ENCODE results near the gene EPB41L3.
"Not testable (repeated sequence)": the region's sequence is repeated elsewhere in the genome, so short reads cannot be mapped to it uniquely, and the experiment has no call there.

The EPB41L3 gene

DNA sequence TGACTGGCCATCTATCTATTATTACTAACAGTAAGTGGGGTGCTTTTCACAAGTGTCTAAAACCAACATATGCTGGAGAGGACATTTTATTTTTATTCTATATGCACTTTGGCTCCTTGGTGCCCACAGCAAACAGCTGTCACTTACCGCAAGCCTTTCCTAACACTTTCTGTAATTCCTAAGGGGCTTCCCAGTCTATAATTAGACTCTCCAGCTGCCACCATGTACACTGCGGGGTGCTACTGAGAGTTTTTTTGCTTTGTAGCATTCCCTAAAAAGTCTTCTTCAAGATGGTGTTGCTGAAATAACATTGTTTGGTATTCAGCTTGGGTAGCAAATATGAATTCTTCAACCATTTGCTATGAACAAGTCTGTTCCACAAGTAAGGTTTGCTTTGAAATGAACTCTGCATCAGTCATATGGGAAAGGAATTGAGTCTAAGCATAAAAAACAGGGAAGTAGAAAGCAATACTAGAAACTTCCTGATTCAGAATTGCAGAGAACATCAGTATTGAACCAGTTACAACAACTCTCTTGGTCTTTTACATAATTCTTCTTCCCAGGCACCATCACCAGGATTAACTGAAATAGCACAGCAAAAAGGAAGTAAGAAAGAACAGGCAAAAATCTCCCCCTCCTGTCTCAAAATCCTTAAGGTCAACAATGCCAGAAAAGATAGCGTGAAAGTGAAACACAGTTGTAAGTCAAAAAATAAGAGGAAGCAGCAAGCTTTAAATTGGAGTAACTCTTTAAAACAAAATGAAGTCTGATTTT is 28.6 kb downstream of the EPB41L3 start:
- Histone ChIP-seq H4K91ac (ENCODE audit: low read depth, low read length, poor library complexity) (no peak overlapping the region), H4K8ac (ENCODE audit: low read depth, low read length) (no peak overlapping the region), H2BK5ac (ENCODE audit: low read length) (no peak overlapping the region), H3K36me3 (replicated peaks in 1 of 2; ENCODE audit: control insufficient read depth in 2 of 2, insufficient read depth in 2 of 2, low read length in 2 of 2) (no peaks in the 10 kb centered on the region), H3K4ac (ENCODE audit: low read length) (no peak overlapping the region), H3K14ac (ENCODE audit: low read length) (no peak overlapping the region), H3K4me3 (ENCODE audit: low read length in 2 of 2) (no peak overlapping the region), H3K4me2 (ENCODE audit: insufficient read depth, low read length, poor library complexity, severe bottlenecking) (no peak overlapping the region), H3K18ac (ENCODE audit: low read length) (no peak overlapping the region), H3K27ac (replicated peaks; ENCODE audit: low read length) (no peak overlapping the region), H3K9ac (ENCODE audit: low read depth, low read length, poor library complexity) (no peak overlapping the region), H2AK5ac (ENCODE audit: low read depth, low read length) (no peak overlapping the region), H2BK15ac (ENCODE audit: low read length) (no peak overlapping the region), H2BK120ac (ENCODE audit: low read depth, low read length) (no peak overlapping the region), H3K4me1 (ENCODE audit: control insufficient read depth in 2 of 2, insufficient read depth in 1 of 2, low read depth in 1 of 2, low read length in 2 of 2) (peaks cover 0 to 1% of the 10 kb centered on the region in 2 donors), H3K9me3 (replicated peaks in 1 of 2; ENCODE audit: control insufficient read depth in 2 of 2, insufficient read depth in 1 of 2, low read depth in 1 of 2, low read length in 2 of 2) (no peaks in the 10 kb centered on the region), H3K23ac (ENCODE audit: low read depth, low read length, poor library complexity) (no peak overlapping the region), H3K79me1 (ENCODE audit: low read depth, low read length) (no peaks in the 10 kb centered on the region), H3K27me3 (ENCODE audit: control insufficient read depth in 3 of 3, insufficient read depth in 3 of 3, low read depth in 1 of 3, low read length in 3 of 3) (no peaks in the 10 kb centered on the region), H2AFZ (ENCODE audit: low read length) (no peak overlapping the region), H2BK12ac (ENCODE audit: low read length) (no peak overlapping the region)
- no peak for DNase-seq (ENCODE audit: low spot score)
- no CpG with 5 or more reads among the region's 3 CpGs for WGBS, 2 donors (ENCODE audit: extremely low coverage in 2 of 2, insufficient read length in 2 of 2, insufficient replicate concordance in 1 of 2)

DNA sequence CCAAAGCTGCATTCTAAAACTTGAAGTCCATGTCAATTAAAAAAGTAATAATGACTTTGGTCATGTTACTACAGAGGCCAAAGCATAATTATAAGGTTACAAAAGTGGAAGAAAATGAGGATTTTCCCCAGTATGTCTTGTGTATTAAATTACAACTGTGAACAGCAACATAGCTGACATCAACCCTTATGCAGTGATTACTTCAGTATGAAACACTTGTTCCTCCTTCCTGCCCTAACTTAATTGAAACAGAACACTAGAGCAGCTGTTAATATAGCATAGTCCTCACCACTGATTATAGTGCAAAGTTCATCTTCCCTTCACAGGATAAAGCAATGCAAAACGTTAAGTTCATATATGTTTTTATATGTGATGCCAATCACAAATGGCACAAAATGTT is 29.9 kb downstream of the EPB41L3 start:
- H3K27me3 ChIP-seq (ENCODE audit: control insufficient read depth in 3 of 3, insufficient read depth in 3 of 3, low read depth in 1 of 3, low read length in 3 of 3): no peaks in the 10 kb centered on the region
- H3K9ac ChIP-seq (ENCODE audit: low read depth, low read length, poor library complexity): no peak overlapping the region
- H4K8ac ChIP-seq (ENCODE audit: low read depth, low read length): no peak overlapping the region
- DNase-seq (ENCODE audit: low spot score): no peak
- no peaks in the 10 kb centered on the region for H3K36me3 ChIP-seq (replicated peaks in 1 of 2; ENCODE audit: control insufficient read depth in 2 of 2, insufficient read depth in 2 of 2, low read length in 2 of 2)
- H3K14ac ChIP-seq (ENCODE audit: low read length): no peak overlapping the region
- H3K79me1 ChIP-seq (ENCODE audit: low read depth, low read length): no peaks in the 10 kb centered on the region
- H3K4me3 ChIP-seq (ENCODE audit: low read length in 2 of 2): no peak overlapping the region
- H2BK15ac ChIP-seq (ENCODE audit: low read length): no peak overlapping the region
- peaks cover 0 to 1% of the 10 kb centered on the region in 2 donors for H3K4me1 ChIP-seq (ENCODE audit: control insufficient read depth in 2 of 2, insufficient read depth in 1 of 2, low read depth in 1 of 2, low read length in 2 of 2)
- H3K27ac ChIP-seq (replicated peaks; ENCODE audit: low read length): no peak overlapping the region
- H3K18ac ChIP-seq (ENCODE audit: low read length): no peak overlapping the region
- H2BK5ac ChIP-seq (ENCODE audit: low read length): no peak overlapping the region
- no peak overlapping the region for H2AK5ac ChIP-seq (ENCODE audit: low read depth, low read length)
- WGBS, 2 donors (ENCODE audit: extremely low coverage in 2 of 2, insufficient read length in 2 of 2, insufficient replicate concordance in 1 of 2): no CpG with 5 or more reads among the region's 1 CpG
- no peak overlapping the region for H3K4ac ChIP-seq (ENCODE audit: low read length)
- no peak overlapping the region for H2AFZ ChIP-seq (ENCODE audit: low read length)
- no peak overlapping the region for H3K23ac ChIP-seq (ENCODE audit: low read depth, low read length, poor library complexity)
- no peaks in the 10 kb centered on the region for H3K9me3 ChIP-seq (replicated peaks in 1 of 2; ENCODE audit: control insufficient read depth in 2 of 2, insufficient read depth in 1 of 2, low read depth in 1 of 2, low read length in 2 of 2)
- H4K91ac ChIP-seq (ENCODE audit: low read depth, low read length, poor library complexity): no peak overlapping the region
- H3K4me2 ChIP-seq (ENCODE audit: insufficient read depth, low read length, poor library complexity, severe bottlenecking): no peak overlapping the region
- no peak overlapping the region for H2BK120ac ChIP-seq (ENCODE audit: low read depth, low read length)
- no peak overlapping the region for H2BK12ac ChIP-seq (ENCODE audit: low read length)

DNA sequence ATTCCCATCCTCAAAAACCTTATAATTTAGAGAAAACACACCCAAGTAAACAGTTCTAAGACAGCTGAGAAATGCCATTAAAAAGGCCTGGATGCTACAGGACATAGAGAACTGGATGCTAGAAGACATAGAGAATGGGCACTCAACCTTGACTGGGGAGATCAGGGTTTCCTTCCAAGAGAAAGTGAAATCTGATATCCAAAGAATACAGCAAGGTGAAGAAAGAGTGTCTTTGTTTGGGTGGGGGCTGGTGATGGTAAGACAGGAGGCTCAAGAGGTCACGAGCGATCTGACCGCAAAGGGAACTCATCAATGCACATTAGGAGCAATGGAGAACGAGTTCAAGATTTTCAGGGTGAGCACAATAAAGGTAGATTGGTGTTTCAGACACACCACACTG is 31.6 kb downstream of the EPB41L3 start:
- Histone ChIP-seq H3K4me2 (ENCODE audit: insufficient read depth, low read length, poor library complexity, severe bottlenecking) (no peak overlapping the region), H3K9ac (ENCODE audit: low read depth, low read length, poor library complexity) (no peak overlapping the region), H2BK15ac (ENCODE audit: low read length) (no peak overlapping the region), H3K4me1 (ENCODE audit: control insufficient read depth in 2 of 2, insufficient read depth in 1 of 2, low read depth in 1 of 2, low read length in 2 of 2) (peaks cover 0 to 1% of the 10 kb centered on the region in 2 donors), H2BK12ac (ENCODE audit: low read length) (no peak overlapping the region), H3K23ac (ENCODE audit: low read depth, low read length, poor library complexity) (no peak overlapping the region), H3K18ac (ENCODE audit: low read length) (no peak overlapping the region), H3K4me3 (ENCODE audit: low read length in 2 of 2) (no peak overlapping the region), H3K36me3 (replicated peaks in 1 of 2; ENCODE audit: control insufficient read depth in 2 of 2, insufficient read depth in 2 of 2, low read length in 2 of 2) (no peaks in the 10 kb centered on the region), H2BK5ac (ENCODE audit: low read length) (no peak overlapping the region), H2AFZ (ENCODE audit: low read length) (no peak overlapping the region), H4K8ac (ENCODE audit: low read depth, low read length) (no peak overlapping the region), H3K27me3 (ENCODE audit: control insufficient read depth in 3 of 3, insufficient read depth in 3 of 3, low read depth in 1 of 3, low read length in 3 of 3) (no peaks in the 10 kb centered on the region), H3K4ac (ENCODE audit: low read length) (no peak overlapping the region), H3K79me1 (ENCODE audit: low read depth, low read length) (no peaks in the 10 kb centered on the region), H3K14ac (ENCODE audit: low read length) (no peak overlapping the region), H2BK120ac (ENCODE audit: low read depth, low read length) (no peak overlapping the region), H3K27ac (replicated peaks; ENCODE audit: low read length) (no peak overlapping the region), H3K9me3 (replicated peaks in 1 of 2; ENCODE audit: control insufficient read depth in 2 of 2, insufficient read depth in 1 of 2, low read depth in 1 of 2, low read length in 2 of 2) (no peaks in the 10 kb centered on the region), H4K91ac (ENCODE audit: low read depth, low read length, poor library complexity) (no peak overlapping the region), H2AK5ac (ENCODE audit: low read depth, low read length) (no peak overlapping the region)
- DNase-seq (ENCODE audit: low spot score): no peak
- WGBS, 2 donors (ENCODE audit: extremely low coverage in 2 of 2, insufficient read length in 2 of 2, insufficient replicate concordance in 1 of 2): no CpG with 5 or more reads among the region's 4 CpGs

DNA sequence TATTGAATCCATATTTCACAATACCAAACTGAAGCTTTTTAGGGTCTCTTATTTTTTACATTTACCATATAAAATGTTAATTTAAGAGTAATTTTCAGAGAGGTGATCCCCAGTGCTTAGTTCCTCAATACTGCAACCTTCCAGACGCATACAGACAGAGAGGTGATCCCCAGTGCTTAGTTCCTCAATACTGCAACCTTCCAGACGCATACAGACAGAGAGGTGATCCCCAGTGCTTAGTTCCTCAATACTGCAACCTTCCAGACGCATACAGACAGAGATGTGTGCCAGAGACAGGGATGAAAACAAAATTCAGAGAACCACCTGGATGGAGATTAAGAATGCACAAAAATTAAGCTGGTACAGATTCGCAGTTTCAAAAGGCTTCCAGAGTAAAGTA is 32.3 kb downstream of the EPB41L3 start:
- not testable (repeated sequence) for H3K79me1 ChIP-seq (ENCODE audit: low read depth, low read length); H3K9me3 ChIP-seq (replicated peaks in 1 of 2; ENCODE audit: control insufficient read depth in 2 of 2, insufficient read depth in 1 of 2, low read depth in 1 of 2, low read length in 2 of 2); H3K4me1 ChIP-seq (ENCODE audit: control insufficient read depth in 2 of 2, insufficient read depth in 1 of 2, low read depth in 1 of 2, low read length in 2 of 2); H3K4me2 ChIP-seq (ENCODE audit: insufficient read depth, low read length, poor library complexity, severe bottlenecking); H2AK5ac ChIP-seq (ENCODE audit: low read depth, low read length); H3K14ac ChIP-seq (ENCODE audit: low read length); H3K9ac ChIP-seq (ENCODE audit: low read depth, low read length, poor library complexity); H4K91ac ChIP-seq (ENCODE audit: low read depth, low read length, poor library complexity); H2BK15ac ChIP-seq (ENCODE audit: low read length); H3K4ac ChIP-seq (ENCODE audit: low read length); DNase-seq (ENCODE audit: low spot score); H3K27ac ChIP-seq (replicated peaks; ENCODE audit: low read length); H3K18ac ChIP-seq (ENCODE audit: low read length); H4K8ac ChIP-seq (ENCODE audit: low read depth, low read length); H3K27me3 ChIP-seq (ENCODE audit: control insufficient read depth in 3 of 3, insufficient read depth in 3 of 3, low read depth in 1 of 3, low read length in 3 of 3); H3K36me3 ChIP-seq (replicated peaks in 1 of 2; ENCODE audit: control insufficient read depth in 2 of 2, insufficient read depth in 2 of 2, low read length in 2 of 2); H3K23ac ChIP-seq (ENCODE audit: low read depth, low read length, poor library complexity); H2BK12ac ChIP-seq (ENCODE audit: low read length); H3K4me3 ChIP-seq (ENCODE audit: low read length in 2 of 2); H2BK120ac ChIP-seq (ENCODE audit: low read depth, low read length); H2AFZ ChIP-seq (ENCODE audit: low read length); H2BK5ac ChIP-seq (ENCODE audit: low read length)
- no CpG with 5 or more reads among the region's 4 CpGs for WGBS, 2 donors (ENCODE audit: extremely low coverage in 2 of 2, insufficient read length in 2 of 2, insufficient replicate concordance in 1 of 2)
